NCI-H2107 (cell line): ENCODE data around the gene POLK.
"Not testable (repeated sequence)": the region's sequence is repeated elsewhere in the genome, so short reads cannot be mapped to it uniquely, and the experiment has no call there.

Experiments
- DNase-seq: peaks from one replicate; lab custom pipeline; 2025; lab: John Stamatoyannopoulos, UW

Gene POLK

DNA sequence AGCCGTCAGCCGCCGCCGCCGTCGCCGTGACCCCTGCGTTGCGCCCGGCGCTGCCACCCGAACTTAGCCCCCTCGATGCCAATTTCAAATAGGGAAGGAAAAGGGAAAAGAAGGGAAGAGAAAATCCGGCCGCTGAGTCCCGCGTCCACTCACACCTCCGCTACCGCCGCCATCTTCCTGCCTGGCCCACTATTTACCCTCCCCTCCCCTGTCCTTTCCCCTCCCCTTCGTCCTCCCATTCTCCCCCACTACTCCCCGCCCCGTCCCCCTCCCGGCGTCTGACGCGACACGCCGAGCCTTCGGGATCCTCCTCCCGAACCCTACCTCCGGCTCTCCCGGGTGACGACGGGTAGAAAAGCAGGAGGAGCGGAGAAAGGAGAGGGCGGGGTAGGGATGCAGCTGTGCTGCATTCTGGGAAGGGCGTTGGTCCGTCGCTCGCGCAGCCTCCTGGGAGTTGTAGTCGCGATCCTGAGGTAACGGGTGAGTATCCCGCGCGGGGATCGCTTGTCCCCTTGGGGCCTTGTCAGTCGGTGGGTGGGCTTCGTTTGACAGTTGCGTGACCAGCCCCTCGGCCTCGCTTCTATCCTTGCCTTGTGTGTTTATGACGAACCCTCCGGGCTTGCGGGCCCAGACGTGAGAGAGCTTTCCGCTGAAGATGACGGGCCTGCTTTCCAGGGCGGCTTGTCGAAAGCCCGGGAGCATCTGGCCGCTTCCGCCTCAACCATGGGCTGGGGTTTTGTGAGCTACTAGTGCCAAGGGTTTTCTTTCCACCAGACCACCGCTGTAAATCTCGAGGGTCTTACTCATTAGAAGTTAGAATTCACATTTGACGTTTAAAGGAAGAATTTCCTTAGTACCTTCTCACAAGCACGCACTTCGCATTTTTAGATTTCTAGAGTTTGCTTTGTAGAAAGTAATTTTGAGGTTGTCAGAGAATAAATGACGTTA is at the start of gene POLK, which contains the start of gene CERT1:
POLK (plus strand) TSS at position 457 of the 948 bp plus-strand sequence.
CERT1 (minus strand) TSS at position 195 of the 948 bp plus-strand sequence. CDS start 422 bp downstream, outside the sequence.
- DNase-seq, result peak; percentile 71

DNA sequence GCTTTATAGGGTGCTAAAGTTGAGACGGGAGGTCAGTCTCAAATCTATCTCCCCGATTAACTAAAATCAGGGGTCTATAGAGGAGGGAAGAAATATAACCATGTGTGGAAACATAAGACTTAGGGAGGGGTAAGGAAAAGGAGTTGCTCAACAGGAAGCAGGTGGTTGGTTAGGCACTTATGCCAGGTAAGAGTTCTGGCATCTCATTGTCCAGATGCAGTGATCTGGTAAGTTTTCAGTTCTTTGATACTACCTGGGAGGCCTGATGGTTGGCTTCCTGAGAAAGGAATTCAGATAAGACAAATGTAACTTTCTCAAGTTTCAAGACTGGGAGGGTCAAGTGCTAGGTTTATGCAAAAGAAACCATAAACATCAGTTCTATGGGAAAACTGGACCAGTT is 48.0 kb upstream of the POLK start:
- no peak for DNase-seq

DNA sequence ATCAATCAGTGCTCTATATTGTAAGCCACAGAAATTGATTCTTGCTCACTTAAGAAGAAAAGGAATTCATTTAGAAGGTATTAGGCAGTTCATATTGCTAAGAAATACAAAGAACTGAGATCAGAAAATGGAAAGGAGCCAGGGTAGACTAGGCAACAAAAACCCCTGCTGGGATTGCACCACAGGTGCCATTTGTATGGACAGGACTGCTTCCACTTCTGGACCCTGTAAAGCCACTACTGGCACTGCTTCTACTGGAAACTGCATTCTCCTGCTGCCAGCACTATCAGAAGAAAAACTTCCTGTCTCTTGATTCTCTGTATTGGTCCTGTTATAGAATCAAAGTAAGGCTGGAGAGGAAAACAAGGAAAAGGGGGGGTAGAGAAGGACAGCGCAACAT is 46.2 kb upstream of the POLK start:
- no peak for DNase-seq

DNA sequence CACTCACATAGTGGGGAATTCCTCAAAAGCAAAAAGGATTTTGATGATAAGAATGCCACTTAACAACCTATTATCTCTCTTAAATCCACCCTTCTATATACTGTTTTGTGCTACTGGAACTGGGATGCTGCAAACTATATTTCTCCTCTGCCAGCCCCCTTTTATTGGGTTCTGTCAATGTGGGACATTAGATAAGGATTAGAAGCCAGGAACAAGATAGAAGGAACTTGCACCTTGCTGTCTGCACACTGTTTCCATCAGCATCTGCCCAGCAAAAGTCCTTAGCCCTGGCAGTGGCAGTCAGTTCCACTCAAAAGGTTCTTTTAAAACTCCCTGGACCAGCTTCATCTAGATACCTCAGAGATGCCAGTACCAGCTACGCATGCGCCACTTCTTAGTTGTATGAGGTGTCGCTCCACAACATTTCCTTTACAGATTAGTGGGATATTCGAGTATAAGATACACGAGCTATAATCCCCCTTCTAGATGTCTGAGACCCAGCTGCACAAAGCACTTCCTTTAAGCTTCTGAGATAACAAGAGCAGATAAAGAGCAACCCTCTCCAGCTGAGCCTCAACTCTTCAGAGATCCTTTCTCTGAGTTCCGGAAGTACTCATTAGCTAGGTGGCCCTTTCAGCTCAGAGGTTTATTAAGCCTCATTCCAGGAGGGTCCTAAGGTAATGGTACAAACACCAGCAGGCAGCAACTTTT is 45.5 kb upstream of the POLK start:
- DNase-seq, result no peak

DNA sequence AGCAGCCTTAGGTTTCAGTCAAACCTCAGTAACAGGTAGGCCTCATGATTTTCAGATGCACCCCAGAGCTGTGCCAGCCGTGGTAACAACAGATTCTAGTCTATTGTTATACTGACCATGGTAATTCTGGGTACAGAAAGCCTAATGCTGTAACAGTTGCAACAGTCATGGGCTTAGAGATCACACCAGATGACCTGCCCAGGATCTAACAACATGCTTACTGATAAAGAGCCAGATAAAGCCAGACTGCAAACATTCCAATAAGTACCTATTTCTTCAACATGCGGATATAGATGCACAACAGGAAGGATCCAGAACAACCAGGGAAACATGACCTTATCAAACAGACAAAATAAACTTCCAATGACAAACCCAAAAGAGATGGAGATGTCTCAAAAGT is 43.1 kb upstream of the POLK start:
- DNase-seq, result no peak

DNA sequence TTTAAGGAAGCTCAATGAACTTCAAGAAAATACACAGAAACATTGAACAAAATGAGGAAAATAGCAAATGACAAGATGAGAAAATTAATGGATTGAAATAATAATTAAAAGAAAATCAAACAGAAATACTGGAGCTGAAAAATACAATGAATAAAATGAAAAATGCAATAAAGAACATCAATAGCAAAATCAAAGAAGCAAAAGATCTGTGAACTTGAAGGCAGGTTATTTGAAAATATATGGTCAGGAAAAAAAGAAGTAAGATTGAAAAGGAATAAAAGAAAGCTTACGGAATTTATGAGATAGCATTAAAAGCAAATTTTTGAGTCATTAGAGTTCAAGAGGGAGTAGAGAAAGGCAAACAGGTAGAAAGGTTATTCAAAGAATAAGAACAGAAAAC is 42.7 kb upstream of the POLK start:
- DNase-seq, result no peak

DNA sequence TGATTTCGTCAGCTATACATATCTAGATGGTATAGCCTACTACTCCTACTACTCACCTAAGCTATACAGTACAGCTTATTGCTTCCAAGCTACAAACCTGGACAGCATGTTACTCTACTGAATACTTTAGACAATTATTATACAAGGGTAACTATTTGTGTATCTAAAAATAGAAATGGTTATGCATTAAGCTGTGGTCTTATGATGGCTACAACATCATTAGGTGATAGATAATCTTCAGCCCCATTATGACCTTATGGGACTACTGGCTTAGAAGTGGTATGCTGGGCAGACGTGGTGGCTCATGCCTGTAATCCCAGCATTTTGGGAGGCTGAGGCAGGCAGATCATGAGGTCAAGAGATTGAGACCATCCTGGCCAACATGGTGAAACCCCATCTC is 40.5 kb upstream of the POLK start:
- DNase-seq, result no peak

DNA sequence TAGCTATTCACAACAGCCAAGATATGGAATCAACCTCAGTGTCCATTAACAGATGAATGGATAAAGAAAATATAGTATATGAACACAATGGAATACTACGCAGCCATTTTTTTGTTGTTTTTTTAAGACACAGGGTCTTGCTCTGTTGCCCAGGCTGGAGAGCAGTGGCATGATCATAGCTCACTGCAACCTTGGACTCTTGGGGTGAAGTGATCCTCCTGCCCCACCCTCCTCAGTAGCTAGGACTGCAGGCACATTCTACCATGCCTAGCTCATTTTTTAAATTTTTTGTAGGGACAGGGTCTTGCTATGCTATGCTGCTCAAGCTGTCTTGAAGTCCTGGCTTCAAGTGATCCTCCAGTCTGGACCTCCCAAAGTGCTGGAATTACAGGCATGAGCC is 38.7 kb upstream of the POLK start:
- DNase-seq, result no peak

DNA sequence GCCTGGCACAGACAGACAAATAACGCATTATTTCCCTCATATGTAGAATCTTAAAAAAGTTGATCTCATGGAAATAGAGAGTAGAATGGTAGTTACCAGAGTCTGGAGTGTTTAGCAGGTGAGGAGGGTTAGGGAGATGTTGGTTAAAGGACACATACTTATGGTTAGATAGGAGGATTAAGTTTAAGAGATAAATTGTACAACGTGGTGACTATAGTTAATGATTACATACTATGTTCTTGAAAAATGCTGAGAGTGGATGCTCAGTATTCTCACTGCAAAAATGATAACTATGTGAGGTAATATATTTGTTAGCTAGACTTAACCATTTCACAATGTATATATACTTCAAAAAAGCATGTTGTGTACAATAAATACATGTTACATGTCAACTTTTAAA is 38.2 kb upstream of the POLK start:
- no peak for DNase-seq

DNA sequence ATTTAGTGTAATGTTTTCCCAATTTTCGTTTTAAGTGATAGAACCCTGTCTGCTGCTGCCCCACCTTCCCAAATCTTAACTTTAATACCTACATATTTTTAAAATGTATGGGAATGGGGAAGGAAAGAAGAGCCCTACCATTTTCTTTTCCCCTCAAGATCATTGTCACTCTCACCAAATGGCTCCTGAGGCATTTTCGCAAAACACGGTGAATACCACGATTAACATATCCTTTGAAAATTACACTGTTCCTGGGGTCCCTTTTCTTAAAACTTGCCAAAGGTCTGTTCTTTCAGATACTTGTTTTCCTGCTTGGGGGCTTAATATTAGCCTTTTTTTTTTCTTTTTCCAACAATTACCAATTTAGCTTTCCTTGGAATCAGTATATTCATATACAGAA is 36.3 kb upstream of the POLK start:
- DNase-seq, result no peak

DNA sequence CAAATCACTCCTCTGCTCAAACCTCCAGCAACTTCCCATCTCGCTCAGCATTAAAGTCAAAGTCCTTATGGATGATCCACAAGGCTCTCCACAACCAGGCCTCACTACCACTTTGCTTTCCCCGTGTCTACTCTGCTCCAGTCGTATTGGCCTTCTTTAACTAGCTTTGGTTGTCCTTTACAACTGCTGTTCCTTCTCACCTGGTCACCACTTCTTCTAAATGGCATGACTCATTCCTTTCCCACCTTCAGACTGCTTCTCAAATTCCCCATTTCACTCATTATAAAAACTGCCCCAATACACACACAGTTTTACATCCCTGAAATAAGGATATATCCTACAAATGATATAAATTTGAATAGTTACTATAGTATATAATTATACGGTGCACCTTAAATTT is 30.7 kb upstream of the POLK start:
- DNase-seq, result no peak

DNA sequence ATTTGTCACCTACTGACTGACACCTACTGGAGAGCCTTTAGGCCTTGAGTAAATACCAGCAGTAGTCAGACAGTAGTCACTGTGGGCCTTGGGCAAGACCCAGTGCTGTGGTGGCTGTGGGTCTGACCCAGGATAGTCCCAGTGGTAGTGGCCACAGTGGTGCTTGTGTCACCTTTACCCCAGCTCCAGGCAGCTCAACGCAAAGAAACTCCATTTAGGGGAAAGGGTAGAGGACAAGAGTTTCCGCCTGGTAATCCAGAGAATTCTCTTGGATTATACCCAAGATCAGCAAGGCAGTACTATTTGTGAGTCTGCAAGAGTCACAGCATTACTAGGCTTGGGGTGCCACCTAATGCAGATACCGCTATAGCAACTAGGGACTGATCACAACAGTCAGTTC is 29.2 kb upstream of the POLK start:
- DNase-seq, result no peak

DNA sequence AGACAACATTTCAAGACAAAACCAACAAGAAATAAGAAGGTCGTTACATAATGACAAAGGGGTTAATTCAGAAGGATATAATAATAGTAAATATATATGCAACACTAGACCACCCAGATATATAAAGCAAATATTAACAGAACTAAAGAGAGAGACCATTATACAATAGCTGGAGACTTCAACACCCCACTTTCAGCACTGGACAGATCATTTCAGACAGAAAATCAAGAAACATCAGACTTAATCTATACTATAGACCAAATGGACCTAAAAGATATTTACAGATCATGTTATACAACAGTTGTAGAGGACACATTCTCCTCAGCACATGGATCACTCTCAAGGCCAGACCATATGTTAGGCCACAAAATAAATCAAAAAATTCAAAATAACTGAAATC is 27.1 kb upstream of the POLK start:
- no peak for DNase-seq

DNA sequence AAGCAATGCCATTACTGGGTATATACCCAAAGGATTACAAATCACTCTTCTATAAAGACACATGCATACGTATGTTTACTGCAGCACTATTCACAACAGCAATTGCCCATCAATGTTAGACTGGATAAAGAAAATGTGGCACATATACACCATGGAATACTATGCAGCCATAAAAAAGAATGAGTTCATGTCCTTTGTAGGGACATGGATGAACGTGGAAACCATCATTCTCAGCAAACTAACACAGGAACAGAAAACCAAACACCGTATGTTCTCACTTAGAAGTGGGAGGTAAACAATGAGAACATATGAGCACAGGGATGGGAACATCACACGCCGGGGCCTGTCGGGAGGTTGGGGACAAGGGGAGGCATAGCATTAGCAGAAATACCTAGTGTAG is 21.8 kb upstream of the POLK start:
- DNase-seq, result not testable (repeated sequence)

DNA sequence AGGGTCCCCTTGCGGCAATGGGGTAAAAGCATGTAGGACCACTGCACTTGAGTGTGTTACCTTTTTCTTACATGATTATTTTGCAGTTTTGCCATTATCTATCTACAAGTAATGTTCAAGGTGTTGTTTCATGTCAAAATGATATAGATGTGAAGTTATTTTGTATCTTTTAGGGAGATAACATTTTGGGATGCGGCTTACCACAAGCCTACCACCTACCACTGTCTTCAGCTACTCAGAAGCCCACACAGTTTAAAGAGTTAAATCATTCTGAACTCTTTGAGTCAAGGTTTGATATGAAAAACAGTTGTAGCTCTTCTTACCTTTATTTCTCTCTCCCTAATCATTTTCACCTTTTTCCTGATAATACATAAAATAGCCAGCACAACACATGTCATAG is 20.1 kb upstream of the POLK start:
- no peak for DNase-seq

DNA sequence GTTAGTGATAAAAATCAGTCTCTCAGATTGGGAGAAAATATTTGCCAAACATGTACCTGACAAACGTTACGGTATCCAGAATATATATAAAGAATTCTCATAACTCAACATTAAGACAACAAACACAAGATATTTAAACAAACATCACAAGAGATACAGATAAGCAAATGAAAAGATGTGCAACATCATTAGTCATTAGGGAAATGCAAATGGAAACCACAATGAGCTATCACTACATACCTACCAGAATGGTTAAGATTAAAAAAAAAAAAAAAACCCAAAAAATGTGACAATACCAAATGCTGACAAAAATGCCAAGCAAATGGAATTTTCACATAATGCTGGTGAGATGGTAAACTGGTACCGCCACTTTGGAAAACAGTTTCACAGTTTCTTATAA is 15.7 kb upstream of the POLK start:
- DNase-seq, result no peak

DNA sequence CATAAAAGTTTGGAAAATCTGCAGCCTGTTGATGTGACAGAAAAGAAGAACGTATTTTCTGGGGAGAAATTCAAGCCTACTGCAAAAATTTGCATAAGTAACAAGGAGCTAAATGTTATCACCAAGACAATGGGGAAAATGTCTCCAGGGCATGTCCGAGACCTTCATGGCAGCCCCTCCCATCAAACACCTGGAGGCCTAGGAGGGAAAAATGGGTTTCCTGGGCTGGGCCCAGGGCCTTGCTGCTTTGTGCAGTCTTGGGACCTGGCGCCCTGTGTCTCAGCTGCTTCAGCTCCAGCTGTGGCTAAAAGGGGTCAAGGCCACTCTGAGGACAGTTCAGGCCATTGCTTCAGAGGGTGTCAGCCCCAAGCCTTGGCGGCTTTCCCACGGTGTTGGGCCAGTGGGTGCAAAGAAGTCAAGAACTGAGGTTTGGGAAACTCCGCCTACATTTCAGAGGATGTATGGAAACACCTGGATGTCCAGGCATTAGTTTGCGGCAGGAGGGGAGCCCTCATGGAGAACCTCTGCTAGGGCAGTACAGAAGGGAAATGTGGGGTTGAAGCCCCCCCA is 13.4 kb upstream of the POLK start:
- no peak for DNase-seq

DNA sequence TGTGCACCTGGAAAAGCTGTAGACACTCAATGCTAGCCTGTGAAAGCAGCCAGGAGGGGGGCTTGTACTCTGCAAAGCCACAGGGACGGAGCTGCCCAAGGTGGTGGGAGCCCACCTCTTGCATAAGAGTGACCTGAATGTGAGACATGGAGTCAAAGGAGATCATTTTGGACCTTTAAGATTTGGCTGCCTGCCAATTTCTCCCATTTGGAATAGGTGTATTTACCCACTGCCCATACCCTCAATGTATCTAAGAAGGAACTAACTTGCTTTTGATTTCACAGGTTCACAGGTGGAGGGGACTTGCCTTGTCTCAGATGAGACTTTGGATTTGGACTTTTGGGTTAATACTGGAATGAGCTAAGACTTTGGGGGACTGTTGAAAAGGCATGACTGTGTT is 12.8 kb upstream of the POLK start:
- not testable (repeated sequence) for DNase-seq

DNA sequence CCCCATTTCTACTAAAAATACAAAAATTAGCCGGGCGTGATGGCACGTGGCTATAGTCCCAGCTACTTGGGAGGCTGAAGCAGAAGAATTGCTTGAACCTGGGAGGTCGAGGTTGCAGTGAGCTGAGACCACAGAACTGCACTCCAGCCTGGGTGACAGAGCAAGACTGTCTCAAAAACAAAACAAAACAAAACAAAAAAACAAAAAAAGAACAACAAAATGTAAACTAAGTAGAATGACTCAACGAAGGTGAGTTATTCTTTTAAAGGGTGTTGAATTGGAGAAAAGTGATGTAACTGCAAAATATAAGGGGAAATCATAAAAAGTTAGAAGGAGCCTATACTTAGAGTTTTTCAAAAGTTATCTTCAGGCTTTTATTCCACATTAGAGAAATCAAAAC is 6.6 kb upstream of the POLK start:
- not testable (repeated sequence) for DNase-seq

DNA sequence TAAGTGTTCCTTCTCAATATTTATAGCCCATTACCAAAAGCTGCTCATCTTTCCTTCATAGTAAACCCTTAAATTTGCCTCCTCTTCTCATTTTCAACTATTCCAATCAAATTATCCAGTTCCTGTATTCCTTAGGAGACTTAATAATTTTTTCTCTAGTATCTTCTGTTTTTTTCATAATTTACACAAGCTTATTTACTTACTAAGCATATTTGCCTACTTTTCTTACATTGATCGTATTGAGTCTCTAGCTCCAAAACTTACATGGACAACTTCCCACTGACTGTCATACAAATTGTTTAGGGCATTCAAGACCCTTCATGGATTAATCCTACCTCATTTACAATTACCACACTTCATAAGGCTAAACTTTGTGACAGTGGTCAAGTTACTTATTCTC is 3.9 kb upstream of the POLK start:
- no peak for DNase-seq

DNA sequence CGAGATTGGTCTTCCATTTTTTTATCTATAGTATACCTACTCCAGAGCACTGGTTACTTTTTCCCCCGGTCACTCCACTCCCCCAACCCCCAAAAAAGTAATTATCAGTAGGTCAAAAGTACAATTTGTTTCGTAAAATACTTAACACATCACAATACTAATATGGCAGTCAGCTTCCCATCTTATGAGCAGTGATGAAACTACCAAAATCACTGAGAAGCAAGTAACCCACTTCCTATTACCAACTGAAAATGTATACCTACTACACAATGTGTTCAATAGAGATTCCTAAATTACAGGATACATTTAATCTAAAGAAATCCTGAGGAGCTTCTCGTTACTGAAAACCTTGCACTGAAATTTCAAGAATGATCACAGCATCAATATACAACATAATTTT is 2.1 kb upstream of the POLK start:
- no peak for DNase-seq

DNA sequence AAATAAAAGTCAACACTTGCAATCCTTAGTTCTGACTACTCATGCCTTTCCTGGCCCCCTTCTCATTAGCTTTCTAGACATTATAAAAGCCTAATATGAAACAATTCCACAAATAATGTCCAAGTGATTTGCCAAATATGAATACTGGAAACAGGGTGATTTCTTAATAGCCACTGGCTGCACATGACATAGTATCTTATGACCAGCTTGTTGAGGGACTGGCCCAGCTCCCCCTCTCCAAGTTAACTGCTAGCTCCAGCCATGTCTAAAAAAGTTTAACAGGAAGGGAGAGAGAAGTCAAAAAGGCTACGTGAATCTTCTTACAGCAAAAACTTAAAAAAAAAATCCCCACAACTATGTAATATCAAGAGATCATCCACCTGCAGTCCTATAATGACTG is 1.7 kb upstream of the POLK start:
- no peak for DNase-seq

DNA sequence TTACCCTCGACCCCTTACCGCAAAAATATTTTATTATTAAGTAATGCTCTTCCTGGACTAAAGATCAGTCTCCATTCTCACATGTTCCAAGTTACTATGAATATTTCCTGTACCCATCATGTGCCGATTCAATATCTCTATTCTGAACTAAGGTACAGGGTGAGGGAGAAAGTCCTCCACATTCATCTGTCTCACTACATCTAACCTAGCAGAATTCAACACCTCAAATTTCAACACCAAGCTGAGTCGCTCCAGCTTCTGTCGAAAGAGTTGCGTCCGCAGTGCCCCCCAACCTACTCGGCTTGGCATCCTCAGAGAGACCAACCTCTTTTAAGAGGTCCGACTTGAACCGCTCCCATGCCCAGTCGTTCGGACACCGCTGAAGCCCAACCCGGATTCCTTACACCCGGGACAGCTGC is 1.3 kb upstream of the POLK start:
- no peak for DNase-seq
